ENCODE data around the gene MED12L. TPM values are rescaled to one million over a fixed set of nuclear protein-coding genes. Genes with fewer than 3 reads are reported as not detected.

The MED12L gene
- total RNA-seq, 1 experiment from 2014 or later, result 14.9 TPM

DNA sequence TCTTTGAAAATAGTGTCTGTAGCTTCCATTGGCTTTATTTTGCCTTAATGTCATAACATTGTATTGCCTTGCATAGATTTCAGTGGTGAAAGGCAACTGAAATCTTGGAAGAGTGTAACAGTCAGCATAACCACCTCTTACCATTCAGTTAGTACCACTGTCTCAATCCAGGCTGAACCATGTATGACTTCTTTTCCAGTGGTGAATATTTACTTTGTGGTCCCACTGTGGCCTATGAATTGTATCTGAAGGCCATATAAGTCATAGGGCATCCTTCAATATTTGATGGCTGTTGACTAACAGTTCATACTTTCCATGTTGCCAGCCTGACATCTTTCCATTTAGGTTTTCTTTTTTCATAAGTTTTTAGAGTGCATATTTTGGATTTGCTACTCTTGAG is 38.4 kb downstream of the MED12L start:
- Histone ChIP-seq H3K9me3 (ENCODE audit: control insufficient read depth, low read depth, low read length) (no peaks in the 10 kb centered on the region), H3K4me2 (ENCODE audit: insufficient read depth, insufficient read length, low read length) (no peak overlapping the region), H2BK20ac (ENCODE audit: low read depth, low read length, poor library complexity, severe bottlenecking) (no peak overlapping the region), H2BK12ac (ENCODE audit: insufficient read length, low read depth, low read length) (no peak overlapping the region), H3T11ph (ENCODE audit: low read length) (no peak overlapping the region), H4K20me1 (ENCODE audit: control insufficient read depth, insufficient read depth, insufficient read length) (no peaks in the 10 kb centered on the region), H2AFZ (ENCODE audit: low read length) (no peak overlapping the region), H4K5ac (ENCODE audit: insufficient read length, low read depth, low read length) (no peak overlapping the region), H3K56ac (ENCODE audit: insufficient read length, low read depth, low read length) (no peak overlapping the region), H3K18ac (ENCODE audit: insufficient read length, low read depth, low read length) (no peak overlapping the region), H2BK5ac (ENCODE audit: insufficient read length, low read length) (no peak overlapping the region), H4K8ac (replicated peaks; ENCODE audit: insufficient read length, low read depth, low read length) (no peak overlapping the region), H3K9ac (ENCODE audit: extremely low read depth, insufficient read length, low read length) (no peak overlapping the region), H3K27me3 (ENCODE audit: insufficient read depth, low read length) (no peaks in the 10 kb centered on the region), H3K79me1 (ENCODE audit: insufficient read depth, low read depth, low read length, poor library complexity, severe bottlenecking) (no peaks in the 10 kb centered on the region), H3K23me2 (ENCODE audit: insufficient read length, low read depth, low read length, poor library complexity, severe bottlenecking) (no peaks in the 10 kb centered on the region), H3K27ac (ENCODE audit: insufficient read length, low read depth, low read length) (no peak overlapping the region), H3K23ac (ENCODE audit: insufficient read length, low read depth, low read length) (no peak overlapping the region), H3K4me1 (ENCODE audit: insufficient read depth, low read length) (no peaks in the 10 kb centered on the region), H4K91ac (ENCODE audit: insufficient read length, low read depth, low read length) (no peak overlapping the region), H2BK15ac (ENCODE audit: low read depth, low read length) (no peak overlapping the region), H3K79me2 (ENCODE audit: insufficient read depth, low read length) (no peaks in the 10 kb centered on the region), H2BK120ac (ENCODE audit: low read depth, low read length, poor library complexity, severe bottlenecking) (no peak overlapping the region), H2AK5ac (ENCODE audit: insufficient read length, low read length) (no peak overlapping the region), H3K4ac (ENCODE audit: low read depth, low read length) (no peak overlapping the region), H3K14ac (ENCODE audit: insufficient read depth, low read length) (no peak overlapping the region)
- H3K9me3 Mint-ChIP-seq, result no peaks in the 10 kb centered on the region
- H3K4me3 Mint-ChIP-seq, result no peak overlapping the region
- DNase-seq, result no peak
- H3K27ac Mint-ChIP-seq, result no peak overlapping the region
- no peaks in the 10 kb centered on the region for H3K27me3 Mint-ChIP-seq (ENCODE audit: low read depth)
- TF ChIP-seq, protein P1, sequence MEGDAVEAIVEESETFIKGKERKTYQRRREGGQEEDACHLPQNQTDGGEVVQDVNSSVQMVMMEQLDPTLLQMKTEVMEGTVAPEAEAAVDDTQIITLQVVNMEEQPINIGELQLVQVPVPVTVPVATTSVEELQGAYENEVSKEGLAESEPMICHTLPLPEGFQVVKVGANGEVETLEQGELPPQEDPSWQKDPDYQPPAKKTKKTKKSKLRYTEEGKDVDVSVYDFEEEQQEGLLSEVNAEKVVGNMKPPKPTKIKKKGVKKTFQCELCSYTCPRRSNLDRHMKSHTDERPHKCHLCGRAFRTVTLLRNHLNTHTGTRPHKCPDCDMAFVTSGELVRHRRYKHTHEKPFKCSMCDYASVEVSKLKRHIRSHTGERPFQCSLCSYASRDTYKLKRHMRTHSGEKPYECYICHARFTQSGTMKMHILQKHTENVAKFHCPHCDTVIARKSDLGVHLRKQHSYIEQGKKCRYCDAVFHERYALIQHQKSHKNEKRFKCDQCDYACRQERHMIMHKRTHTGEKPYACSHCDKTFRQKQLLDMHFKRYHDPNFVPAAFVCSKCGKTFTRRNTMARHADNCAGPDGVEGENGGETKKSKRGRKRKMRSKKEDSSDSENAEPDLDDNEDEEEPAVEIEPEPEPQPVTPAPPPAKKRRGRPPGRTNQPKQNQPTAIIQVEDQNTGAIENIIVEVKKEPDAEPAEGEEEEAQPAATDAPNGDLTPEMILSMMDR (conservative IDR thresholded peaks at IDR 0.05), result no peak
- H3K36me3 Mint-ChIP-seq (ENCODE audit: insufficient read depth in 1 of 3, low read depth in 3 of 3), result peaks cover 3 to 27% (median 9%) of the 10 kb centered on the region in 3 experiments; a peak in 6 of 7 replicates
- H3K4me1 Mint-ChIP-seq, result no peaks in the 10 kb centered on the region

Data from H9 (cell line).